HUES48 (cell line): Measurements from ENCODE around the gene CCDC47.
A peak's percentile ranks its signal among the peaks of the same experiment; 100 is the strongest.

Experiments used
- H3K27ac ChIP-seq: one replicate; pipeline ENCODE4 v1.7.0; 2013; ENCODE audit warnings: low read depth, low read length, inconsistent platforms
- H3K27me3 ChIP-seq: 2 replicates; pipeline ENCODE4 v1.6.1; 2013; ENCODE audit warnings: mild to moderate bottlenecking, low read length; ENCODE audit not compliant: control insufficient read depth, insufficient read depth
- H3K36me3 ChIP-seq: 2 replicates; pipeline ENCODE4 v1.6.1; 2013; ENCODE audit warnings: low read length; ENCODE audit not compliant: control insufficient read depth, insufficient read depth
- H3K4me1 ChIP-seq: 2 replicates; pipeline ENCODE4 v1.6.1; 2013; ENCODE audit warnings: mild to moderate bottlenecking, low read length; ENCODE audit not compliant: control insufficient read depth, insufficient read depth
- H3K4me3 ChIP-seq: 2 replicates; pipeline ENCODE4 v1.5.1; 2013; ENCODE audit warnings: mild to moderate bottlenecking, low read depth, low read length
- H3K9ac ChIP-seq: 2 replicates; pipeline ENCODE4 v1.6.1; 2013; ENCODE audit warnings: mild to moderate bottlenecking, low read depth, low read length, moderate library complexity
- H3K9me3 ChIP-seq: 2 replicates; pipeline ENCODE4 v1.6.1; 2013; ENCODE audit warnings: low read length; ENCODE audit not compliant: control insufficient read depth, insufficient read depth

Gene CCDC47

DNA sequence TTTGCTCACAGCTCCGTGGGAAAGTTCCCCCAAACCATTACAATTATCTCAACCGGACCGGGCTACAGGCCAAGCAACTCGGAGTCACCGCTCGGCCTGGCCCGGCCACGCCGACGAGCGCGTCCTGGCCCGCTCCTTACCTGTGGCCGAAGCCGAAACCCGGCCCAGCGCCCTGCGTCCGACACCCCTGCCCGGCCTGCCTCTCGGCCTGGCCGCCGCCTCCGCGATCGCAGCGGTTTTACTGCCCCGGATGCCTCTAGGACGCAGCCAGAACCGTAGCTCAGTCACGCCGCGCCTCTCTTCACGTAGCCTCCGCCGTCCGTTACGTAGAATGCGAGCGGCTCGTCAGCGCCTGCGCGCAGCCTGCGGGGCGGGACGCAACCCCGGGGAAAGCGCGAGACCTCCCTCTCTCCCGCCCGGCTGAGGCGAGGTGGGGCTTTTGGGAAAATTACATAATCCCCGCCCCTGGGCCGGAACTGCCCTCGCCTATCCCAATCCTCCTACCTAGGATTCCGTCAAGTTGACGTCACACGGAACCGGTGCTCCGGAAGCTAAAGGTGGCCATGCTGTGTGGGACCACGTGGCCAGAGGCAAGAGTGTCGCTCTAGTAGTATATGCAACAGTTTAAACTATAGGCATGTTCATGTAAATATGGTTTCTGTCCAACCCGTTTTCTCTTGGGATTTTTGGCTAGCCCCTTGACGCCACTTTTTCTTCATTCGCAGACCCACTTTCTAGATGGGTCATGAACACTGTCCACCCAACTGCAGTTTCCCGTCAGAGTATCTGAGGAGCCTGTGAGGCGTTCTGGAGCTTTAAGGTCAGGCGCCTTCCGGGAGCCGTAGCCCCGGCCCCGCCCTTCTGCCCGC, at the start of gene CCDC47:
Gene CCDC47, minus strand, starts transcription at position 326 of the 869 bp plus-strand sequence. CDS start 7,422 bp downstream, outside the sequence.
- peak within 1 kb of the TSS; percentile 85 for H3K4me3 ChIP-seq
- no peaks in the 10 kb centered on the region for H3K27me3 ChIP-seq
- H3K4me1 ChIP-seq: peaks cover 11% of the 10 kb centered on the region
- H3K9me3 ChIP-seq: no peaks in the 10 kb centered on the region
- H3K9ac ChIP-seq: peak within 1 kb of the TSS; percentile 98
- peaks cover 28% of the 10 kb centered on the region for H3K36me3 ChIP-seq
- peak within 1 kb of the TSS; percentile 99 for H3K27ac ChIP-seq

- H3K4me1 ChIP-seq: peaks cover 6% of the 10 kb centered on the region; the same call in 1 of the 2 replicates
- no peak overlapping the region for H3K9ac ChIP-seq
- H3K27me3 ChIP-seq: no peaks in the 10 kb centered on the region
- H3K36me3 ChIP-seq: peaks cover 83% of the 10 kb centered on the region
- no peak overlapping the region for H3K4me3 ChIP-seq
- H3K27ac ChIP-seq: no peak overlapping the region
- H3K9me3 ChIP-seq: no peaks in the 10 kb centered on the region
Measured at GRCh38 chr17:63822537-63822936, 49.1 kb upstream of the CCDC47 start.

DNA sequence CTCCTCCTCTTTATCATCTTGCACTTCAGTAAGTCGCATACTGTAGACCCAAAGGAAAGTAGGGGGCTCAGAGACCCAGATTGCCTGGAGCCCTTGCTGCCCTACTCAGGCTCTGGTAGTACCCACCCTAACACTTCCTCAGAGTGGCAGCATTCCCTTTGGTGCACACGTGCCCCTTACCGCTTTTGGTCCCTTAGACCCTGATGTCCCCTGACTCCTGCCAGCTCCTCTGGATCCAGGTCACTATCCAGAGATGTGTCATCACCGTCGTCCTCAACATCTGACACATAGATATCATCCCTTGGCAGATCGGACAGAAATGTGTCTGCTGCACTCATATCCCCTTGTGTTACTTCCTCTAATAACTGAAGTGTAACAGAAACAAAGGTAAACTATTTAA, 48.4 kb upstream of the CCDC47 start:
- peaks cover 6% of the 10 kb centered on the region; the same call in 1 of the 2 replicates for H3K4me1 ChIP-seq
- no peaks in the 10 kb centered on the region for H3K9me3 ChIP-seq
- H3K27me3 ChIP-seq: no peaks in the 10 kb centered on the region
- peaks cover 90% of the 10 kb centered on the region for H3K36me3 ChIP-seq
- H3K4me3 ChIP-seq: no peak overlapping the region
- H3K27ac ChIP-seq: no peak overlapping the region
- H3K9ac ChIP-seq: no peak overlapping the region

DNA sequence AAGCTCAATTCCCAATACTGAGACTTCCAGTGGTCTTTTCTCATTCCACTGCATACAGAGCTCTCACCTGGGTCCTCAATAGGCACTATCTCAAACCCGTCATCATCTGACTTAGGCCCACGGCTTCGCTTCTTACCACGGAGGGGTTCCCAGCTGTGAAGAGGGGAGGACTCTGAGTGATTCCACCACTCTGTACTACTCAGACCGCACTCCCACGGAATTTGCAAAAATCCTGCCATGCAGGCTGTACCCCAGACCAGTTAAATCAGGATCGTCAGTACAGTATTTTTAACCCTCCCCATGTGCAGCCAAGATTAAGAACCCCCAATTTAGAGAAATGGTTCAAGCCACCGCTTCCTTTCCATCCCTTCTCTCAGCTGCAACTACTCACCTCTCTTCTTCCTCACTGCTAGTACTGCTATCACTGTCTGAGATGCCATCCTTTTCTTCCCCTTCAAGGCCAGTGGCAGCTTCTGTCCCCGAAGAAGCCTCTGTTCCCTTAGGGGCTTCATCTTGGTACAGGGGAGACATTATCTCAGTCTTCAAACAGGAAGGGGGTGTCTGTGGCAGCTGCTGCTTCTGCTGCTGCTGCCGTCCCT, 47.7 kb upstream of the CCDC47 start:
- Histone ChIP-seq H3K9ac (no peak overlapping the region), H3K27me3 (no peaks in the 10 kb centered on the region), H3K27ac (no peak overlapping the region), H3K4me3 (no peak overlapping the region), H3K9me3 (no peaks in the 10 kb centered on the region), H3K36me3 (peaks cover 98% of the 10 kb centered on the region), H3K4me1 (peaks cover 5% of the 10 kb centered on the region; the same call in 1 of the 2 replicates)

- Histone ChIP-seq H3K9me3 (no peaks in the 10 kb centered on the region), H3K9ac (no peak overlapping the region), H3K4me3 (no peak overlapping the region), H3K27me3 (no peaks in the 10 kb centered on the region), H3K4me1 (no peaks in the 10 kb centered on the region), H3K36me3 (peaks cover 98% of the 10 kb centered on the region), H3K27ac (no peak overlapping the region)
Measured at GRCh38 chr17:63819585-63820537, 46.5 kb upstream of the CCDC47 start.

GRCh38 chr17:63819131-63819530, 45.7 kb upstream of the CCDC47 start:
- Histone ChIP-seq H3K4me3 (no peak overlapping the region), H3K9me3 (no peaks in the 10 kb centered on the region), H3K36me3 (peaks cover 98% of the 10 kb centered on the region), H3K27me3 (no peaks in the 10 kb centered on the region), H3K27ac (no peak overlapping the region), H3K4me1 (no peaks in the 10 kb centered on the region), H3K9ac (no peak overlapping the region)

DNA sequence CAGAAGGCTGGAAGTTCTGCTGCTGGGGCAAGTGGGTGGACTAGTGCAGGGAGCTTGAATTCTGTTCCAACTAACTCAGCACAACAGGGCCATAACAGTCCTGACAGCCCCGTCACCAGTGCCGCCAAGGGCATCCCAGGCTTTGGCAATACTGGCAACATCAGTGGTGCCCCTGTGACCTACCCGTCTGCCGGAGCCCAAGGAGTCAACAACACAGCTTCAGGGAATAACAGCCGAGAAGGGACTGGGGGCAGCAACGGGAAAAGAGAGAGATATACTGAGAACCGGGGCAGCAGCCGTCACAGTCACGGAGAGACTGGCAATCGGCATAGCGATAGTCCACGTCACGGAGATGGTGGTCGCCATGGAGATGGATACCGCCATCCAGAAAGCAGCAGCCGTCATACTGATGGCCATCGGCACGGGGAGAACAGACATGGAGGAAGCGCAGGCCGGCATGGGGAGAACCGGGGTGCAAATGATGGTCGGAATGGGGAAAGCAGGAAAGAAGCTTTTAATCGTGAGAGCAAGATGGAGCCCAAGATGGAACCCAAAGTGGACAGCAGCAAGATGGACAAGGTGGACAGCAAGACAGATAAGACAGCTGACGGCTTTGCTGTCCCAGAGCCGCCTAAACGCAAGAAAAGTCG, 44.5 kb upstream of the CCDC47 start:
- H3K27me3 ChIP-seq: no peaks in the 10 kb centered on the region
- no peak overlapping the region for H3K9ac ChIP-seq
- no peaks in the 10 kb centered on the region for H3K4me1 ChIP-seq
- H3K27ac ChIP-seq: no peak overlapping the region
- no peaks in the 10 kb centered on the region for H3K9me3 ChIP-seq
- peaks cover 99% of the 10 kb centered on the region for H3K36me3 ChIP-seq
- no peak overlapping the region for H3K4me3 ChIP-seq

DNA sequence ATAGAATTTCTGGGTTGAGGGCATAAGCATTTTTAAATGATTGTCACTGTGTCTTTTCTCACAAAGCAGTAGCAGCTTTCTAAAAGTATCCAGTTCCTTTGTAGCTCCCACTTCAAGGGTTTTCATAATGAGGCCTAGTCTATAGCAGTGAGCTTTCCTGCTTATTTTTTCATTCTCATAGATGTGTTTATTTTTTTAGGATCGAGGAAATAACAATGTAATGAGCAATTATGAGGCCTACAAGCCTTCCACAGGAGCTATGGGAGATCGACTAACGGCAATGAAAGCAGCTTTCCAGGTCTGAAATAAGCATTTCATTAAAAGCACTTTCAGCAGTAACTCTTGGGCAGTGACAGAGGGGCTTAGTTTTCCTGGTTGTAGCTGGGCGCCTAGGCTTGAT, 43.3 kb upstream of the CCDC47 start:
- H3K36me3 ChIP-seq: peaks cover 99% of the 10 kb centered on the region
- no peaks in the 10 kb centered on the region for H3K9me3 ChIP-seq
- H3K4me3 ChIP-seq: no peak overlapping the region
- H3K27ac ChIP-seq: no peak overlapping the region
- H3K9ac ChIP-seq: no peak overlapping the region
- no peaks in the 10 kb centered on the region for H3K4me1 ChIP-seq
- no peaks in the 10 kb centered on the region for H3K27me3 ChIP-seq

DNA sequence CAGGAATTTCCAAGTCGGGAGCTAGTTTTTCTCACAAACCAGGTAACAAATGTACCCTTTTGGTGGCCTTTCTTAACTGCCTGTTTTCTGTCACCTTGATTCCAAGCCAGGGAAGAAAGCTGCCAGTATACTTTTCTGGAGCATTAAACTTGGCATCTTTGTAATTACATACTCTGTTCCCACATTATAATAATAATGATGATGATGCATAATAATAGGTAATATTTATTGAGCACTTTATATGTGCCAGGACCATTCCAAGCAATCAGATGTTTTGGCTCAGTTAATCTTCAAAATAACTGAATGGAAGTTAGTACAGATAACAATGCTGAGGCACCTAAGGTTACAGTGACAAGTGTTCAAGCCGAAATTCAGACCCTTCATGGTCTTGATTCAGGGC, 42.7 kb upstream of the CCDC47 start:
- Histone ChIP-seq H3K9me3 (no peaks in the 10 kb centered on the region), H3K4me3 (no peak overlapping the region), H3K27ac (no peak overlapping the region), H3K4me1 (no peaks in the 10 kb centered on the region), H3K36me3 (peaks cover 99% of the 10 kb centered on the region), H3K27me3 (no peaks in the 10 kb centered on the region), H3K9ac (no peak overlapping the region)

DNA sequence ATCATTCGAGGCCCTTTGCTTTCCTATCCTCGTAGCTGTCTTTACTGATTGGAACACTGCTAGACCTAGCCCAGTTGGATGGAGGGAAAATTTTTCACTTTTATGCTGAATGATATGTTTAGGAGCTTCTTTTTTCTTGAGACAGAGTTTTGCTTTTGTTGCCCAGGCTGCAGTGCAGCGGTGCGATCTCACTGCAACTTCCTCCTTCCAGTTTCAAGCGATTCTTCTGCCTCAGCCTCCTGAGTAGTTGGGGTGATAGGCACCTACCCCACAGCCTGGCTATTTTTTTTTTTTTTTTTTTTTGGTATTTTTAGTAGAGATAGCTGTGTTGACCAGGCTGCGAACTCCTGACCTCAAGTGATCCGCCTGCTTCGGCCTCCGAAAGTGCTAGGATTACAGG, 36.6 kb upstream of the CCDC47 start:
- no peaks in the 10 kb centered on the region for H3K27me3 ChIP-seq
- H3K4me1 ChIP-seq: no peaks in the 10 kb centered on the region
- H3K4me3 ChIP-seq: no peak overlapping the region
- no peaks in the 10 kb centered on the region for H3K9me3 ChIP-seq
- H3K36me3 ChIP-seq: peaks cover 99% of the 10 kb centered on the region
- H3K27ac ChIP-seq: no peak overlapping the region
- H3K9ac ChIP-seq: no peak overlapping the region
